GM21390 (cell line): ENCODE data around the gene BAZ1B.
"Not testable (repeated sequence)": the region's sequence is repeated elsewhere in the genome, so short reads cannot be mapped to it uniquely, and the experiment has no call there.

ENCODE experiments used
- ATAC-seq: cut with Tn5 transposase; IDR thresholded peaks from one replicate; pipeline ENCODE4 v1.9.1; 2021; ENCODE audit not compliant: unreplicated experiment

Gene BAZ1B

DNA sequence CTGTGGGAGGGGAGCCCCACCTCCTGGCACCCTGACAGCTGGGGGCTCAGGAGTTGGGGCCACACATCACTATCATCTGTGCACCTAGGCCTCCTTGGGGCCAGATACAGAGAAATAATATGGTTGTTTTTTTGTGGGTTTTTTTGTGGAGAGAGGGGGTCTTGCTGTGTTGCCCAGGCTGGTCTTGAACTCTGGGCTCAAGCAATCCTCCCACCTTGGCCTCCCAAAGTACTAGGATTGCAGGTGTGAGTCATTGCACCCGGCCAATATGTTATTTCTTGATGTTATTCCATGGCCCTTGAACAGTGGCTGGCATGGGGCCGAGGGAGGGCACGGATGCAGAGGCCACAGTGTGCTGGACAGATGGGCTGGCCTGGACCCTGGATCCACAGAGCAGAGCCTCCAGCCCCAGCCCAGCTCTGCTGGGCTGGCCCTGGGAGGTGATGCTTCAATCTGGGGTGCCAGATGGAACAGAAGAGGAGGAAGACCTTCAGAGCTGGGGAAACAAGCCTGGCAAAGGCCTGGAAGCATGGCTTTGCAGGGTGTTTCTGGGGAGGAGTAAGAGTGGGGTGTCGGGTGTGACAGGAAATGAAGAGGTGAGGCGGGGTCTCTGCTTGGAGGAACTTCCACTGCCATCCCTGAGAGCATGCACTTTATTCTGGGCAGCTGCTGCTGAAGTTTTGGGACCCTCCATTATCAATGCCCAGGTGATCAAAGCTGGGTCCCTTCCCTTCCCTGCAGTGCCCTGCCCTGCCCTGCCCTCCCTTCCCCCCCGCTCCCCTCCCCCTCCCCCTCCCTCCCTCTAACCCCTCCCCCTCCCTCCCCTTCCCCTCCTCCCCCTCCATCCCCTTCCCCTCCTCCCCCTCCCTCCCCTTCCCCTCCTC lies 92.2 kb downstream of the BAZ1B start:
- no peak for ATAC-seq

DNA sequence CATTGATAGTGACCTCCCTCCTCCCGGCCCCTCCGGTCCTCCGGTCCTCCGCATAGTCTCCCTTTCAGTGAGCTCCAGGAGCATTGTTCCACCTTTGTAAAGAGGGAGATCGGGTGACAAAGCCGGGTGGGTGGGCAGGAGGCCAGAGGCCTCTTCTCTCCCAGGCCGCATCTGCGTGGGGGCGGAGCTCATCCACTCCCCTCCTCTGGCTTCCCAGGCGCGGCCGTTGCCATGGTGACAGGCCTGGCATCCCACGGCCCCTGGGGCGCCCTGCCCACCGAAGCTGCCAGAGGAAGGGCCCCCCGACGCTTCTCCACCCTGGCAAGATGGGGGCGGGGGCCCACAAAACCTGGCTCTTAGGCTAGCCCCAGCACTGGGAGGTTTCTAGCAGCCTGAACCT lies 92.9 kb downstream of the BAZ1B start:
- ATAC-seq: no peak

DNA sequence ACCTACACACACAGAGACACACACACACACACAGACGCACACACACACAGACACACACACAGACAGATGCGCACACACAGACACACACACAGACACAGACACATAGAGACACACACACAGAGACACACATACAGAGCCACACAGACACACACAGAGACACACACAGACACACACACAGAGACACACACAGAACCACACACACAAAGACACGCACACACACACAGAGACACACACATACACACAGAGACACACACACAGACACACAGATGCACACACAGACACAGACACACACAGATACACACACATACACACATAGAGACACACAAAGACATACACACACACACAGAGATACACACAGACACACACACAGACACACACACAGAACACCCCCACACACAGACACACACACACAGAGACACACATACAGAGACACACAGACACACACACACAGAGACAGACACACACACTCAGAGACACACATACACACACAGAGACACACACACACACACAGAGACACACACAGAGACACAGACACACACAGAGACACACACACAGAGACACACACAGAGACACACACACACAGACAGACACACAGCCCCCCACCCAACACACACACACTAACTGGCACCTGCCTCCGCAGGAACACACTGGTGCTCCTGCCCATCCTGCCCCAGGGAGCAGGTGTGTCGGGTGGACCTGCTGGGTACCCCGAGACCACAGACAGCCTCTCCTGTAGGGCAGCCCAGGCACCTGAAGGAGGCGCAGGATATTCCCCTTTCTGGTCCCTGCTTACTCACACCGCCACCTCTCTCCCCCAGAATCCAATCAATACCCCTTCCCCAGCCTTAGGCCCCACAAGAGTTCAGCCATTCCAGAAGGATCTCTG lies 93.9 kb downstream of the BAZ1B start:
- ATAC-seq: no peak

DNA sequence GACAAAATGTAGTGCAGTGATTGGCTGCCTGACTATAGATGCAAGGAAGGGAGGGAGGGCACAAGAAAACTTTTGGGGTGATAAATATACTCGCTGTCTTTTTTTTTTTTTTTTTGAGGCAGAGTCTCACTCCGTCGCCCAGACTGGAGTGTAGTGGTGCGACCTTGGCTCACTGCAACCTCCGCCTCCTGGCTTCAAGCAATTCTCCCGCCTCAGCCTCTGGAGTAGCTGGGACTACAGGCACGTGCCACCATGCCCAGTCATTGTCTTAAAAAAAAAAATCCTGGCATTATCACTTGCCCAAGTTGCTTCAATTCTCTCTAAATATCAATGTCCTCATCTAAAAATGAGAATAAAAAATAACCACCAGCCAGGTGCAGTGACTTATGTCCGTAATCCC lies 96.1 kb downstream of the BAZ1B start:
- ATAC-seq: no peak

DNA sequence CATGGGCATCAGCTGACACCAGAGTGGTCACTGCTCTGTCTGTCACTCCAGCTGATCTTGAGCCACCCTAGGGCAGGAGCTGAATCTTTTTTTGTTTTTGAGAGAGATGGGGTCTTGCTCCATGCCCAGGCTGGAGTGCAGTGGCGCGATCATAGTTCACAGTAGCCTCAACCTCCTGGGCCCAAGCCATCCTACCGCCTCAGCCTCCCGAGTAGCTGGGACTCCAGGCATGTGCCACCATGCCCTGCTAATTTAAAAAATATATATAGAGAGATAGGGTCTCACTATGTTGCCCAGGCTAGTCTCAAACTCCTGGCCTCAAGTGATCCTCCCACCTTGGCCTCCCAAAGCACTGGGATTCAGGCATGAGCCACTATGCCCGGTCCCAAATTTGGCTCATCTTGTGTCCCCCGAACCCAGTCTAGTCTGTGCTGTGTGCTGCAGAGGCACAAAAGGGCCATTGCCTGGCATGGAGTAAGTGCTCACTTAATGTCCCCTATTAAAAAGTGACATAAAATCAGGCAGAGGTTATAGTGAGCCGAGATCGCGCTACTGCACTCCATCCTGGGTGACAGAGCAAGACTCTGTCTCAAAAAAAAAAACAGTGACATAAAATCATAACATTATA lies 96.6 kb downstream of the BAZ1B start:
- no peak for ATAC-seq

DNA sequence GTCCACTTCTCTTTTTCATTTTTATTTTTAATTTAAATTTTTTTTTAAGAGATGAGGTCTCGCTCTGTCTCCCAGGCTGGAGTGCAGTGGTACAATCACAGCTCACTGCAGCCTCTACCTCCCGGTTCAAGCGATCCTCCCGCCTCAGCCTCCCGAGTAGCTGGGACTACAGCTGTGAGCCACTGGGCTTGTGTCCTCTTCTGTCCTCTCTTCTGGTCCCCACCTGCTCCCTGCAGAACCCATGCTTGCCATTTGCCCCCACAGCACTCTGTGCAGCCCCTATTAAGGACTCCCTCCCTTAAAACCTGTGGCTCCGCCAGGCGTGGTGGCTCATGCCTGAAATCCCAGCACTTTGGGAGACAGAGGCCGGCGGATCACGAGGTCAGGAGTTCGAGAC lies 97.6 kb downstream of the BAZ1B start:
- ATAC-seq: no peak

DNA sequence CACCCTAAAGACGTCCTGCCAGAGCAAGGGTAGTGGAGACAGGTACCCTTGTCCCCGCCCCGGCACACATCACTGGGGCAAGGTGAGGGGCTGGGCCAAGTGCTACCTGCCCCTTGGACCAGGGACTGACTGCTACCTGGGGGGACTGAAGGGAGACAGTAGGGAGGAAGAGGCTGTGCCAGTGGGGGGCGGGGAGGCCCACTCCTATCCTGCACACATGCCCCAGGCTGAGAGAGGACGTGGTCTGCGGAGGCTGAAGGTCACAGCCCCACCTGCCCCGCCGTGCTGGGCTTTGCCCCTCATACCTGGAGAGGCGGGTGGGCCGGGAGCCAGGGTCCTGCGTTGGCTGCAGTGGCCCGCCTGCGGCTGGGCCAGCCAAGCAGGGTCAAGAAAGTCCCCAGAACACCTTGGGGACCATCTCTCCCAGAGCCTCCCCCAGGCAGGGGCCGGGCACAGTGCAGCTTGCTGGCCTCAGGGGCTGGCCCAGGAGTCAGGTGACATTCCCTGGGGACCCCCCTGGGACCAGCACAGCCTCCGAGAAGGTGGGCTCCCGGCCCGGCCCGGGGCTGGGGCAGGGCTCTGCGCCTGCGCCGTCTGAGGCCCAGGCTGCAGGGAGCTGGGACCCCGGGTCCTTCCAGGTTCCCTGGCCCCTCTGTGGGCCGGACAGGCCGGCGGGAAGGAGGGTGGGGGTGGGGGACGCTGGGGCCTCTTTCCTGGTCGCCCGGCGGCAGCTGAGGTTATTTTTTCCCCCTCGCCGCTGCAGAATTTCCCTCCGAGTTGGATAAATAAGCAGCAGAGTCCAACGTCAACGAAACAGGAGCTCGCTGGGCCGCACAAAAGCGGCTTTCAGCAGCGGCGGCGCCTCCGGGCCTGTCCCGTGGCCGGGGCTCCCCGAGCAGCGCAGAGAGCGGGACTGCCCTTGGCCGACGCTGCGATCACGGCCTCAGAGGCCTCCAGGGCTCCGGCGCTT lies 98.3 kb downstream of the BAZ1B start:
- no peak for ATAC-seq

DNA sequence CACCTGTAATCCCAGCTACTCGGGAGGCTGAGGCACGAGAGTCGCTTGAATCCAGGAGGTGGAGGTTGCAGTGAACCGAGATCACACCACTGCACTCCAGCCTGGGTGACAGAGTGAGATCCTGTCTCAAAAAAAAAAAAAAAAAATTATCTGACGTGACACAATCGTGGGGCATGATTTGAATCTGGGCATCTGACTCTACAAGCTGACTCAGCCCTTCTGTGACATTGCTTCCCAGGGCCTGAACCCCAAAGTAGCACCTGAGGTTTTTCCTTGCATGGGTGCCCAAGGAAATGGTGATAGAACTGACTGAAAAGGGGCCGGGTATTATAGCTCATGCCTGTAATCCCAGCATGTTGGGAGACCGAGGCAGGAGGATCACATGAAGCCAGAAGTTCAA lies 101.5 kb downstream of the BAZ1B start:
- not testable (repeated sequence) for ATAC-seq

DNA sequence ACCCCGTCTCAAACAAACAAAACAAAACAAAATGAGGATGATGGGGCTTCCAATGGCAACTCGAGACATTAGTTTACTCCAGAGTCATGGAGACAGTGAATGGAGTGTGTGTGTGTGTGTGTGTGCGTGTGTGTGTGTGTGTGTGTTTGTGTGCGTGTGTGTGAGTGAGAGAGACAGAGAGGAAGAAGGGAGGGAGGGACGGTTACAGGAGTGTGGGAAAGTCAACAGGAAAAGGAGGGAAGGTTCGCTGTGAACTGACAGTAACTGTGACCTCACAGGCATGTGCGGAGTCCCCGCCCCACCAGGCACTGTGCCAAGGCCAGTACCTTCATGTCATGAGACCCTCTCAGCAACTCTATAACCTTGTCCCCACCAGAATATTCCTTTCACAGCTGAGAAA lies 102.1 kb downstream of the BAZ1B start:
- not testable (repeated sequence) for ATAC-seq

DNA sequence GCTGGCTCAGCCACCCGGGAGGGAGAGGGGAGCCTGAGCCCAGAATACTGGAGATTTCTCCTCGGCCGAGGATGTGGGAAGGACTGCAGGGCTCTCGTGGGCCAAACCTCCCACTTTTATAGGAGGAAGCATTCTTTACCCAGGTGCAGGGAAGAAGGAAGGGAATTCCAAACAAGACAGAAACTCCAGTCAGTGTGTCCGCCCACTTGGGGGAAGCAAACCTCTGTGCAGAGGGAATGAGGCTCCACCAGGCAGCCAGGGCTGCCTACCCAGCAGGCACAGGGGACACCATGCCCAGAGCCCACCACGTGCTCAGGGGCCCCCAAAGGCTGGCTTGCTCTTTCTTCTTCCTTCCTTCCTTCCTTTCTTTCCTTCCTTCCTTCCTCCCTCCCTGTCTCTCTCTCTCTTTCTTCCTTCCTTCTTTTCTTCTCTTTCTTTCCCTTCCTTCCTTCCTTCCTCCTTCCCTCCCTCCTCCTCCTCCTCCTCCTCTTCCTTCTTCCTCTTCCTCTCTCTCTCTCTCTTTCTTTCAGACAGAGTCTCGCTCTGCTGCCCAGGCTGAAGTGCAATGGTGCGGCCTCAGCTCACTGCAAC lies 103.9 kb downstream of the BAZ1B start:
- ATAC-seq: no peak

DNA sequence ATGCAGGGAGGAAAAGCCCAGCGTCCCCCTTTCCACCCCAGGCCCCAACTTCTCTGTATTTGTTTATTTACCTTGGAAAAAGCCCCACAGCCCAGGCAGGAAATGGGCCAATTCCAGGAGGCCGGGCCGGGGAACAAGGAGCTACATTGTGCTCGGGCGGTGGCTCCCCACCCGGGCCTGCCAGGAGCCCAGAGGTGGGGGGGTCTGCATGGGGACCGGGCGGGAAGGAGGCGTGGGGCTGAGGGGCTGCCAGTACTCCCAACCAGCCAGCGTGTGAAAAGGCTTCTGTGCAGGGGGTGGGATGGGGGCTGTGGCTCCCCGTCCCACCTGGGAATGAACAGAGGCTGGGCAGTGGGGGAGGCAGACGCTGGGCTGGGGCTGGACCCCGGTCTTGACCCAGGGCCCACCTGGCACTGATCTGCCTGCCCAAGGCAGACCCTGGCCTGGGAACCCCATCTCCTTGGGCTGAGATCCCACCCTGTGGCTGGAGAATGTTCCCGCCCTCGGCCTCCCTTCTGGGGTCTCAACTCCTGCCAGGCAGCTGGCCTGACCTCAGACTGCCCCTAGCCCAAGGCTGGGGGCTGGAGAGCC lies 111.5 kb downstream of the BAZ1B start:
- not testable (repeated sequence) for ATAC-seq

DNA sequence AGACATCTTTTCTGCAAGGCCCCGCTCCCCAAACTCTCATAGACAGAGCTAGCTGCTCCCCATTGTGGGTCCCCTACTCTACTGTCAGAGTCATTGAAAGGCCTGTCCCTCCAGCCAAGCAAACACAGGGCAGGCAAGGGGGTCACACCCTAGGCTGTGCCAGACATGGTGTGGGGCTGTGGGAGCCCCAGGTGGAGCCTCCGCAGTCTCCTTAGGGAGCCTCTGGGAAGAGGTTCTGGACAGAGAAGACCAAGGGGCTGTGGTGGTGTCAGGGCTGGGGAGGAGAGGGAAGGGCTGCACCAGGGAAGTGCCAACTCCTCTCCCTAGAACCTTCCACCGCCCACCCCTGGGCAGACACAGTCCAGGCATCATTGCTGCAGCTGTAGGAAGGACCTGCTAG lies 117.2 kb downstream of the BAZ1B start:
- not testable (repeated sequence) for ATAC-seq

DNA sequence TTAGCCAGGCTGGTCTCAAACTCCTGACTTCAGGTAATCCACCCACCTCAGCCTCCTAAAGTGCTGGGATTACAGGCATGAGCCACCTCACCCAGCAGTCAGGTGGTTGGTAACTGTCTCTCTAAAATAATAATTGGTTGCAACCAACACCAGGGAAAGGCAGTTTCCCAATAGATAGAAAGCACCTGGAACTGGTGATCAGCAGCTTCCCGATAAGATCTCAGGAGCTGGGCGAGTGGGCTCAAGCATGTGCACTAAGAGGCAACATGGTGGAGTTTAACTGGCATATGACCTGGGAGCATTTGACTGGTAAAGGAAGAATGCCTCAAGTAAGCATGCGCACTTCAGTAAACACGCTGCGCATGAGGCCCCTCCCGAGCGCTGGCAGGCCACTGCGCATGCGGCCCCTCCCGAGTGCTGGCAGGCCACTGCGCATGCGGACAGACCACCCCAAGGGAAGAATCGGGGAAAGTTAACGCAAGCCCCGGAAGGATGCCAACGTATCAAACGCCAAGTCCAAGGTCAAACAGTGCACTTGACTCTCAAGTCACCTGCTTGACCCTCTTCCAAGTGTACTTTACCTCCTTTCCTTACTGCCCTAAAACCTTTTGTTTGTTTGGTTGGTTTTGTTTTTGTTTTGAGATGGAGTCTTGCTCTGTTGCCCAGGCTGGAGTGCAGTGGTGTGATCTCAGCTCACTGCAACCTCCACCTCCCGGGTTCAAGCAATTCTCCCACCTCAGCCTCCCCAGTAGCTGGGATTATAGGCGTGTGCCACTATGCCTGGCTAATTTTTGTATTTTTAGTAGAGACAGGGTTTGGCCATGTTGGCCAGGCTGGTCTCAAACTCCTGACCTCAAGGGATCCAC lies 122.7 kb downstream of the BAZ1B start:
- not testable (repeated sequence) for ATAC-seq

DNA sequence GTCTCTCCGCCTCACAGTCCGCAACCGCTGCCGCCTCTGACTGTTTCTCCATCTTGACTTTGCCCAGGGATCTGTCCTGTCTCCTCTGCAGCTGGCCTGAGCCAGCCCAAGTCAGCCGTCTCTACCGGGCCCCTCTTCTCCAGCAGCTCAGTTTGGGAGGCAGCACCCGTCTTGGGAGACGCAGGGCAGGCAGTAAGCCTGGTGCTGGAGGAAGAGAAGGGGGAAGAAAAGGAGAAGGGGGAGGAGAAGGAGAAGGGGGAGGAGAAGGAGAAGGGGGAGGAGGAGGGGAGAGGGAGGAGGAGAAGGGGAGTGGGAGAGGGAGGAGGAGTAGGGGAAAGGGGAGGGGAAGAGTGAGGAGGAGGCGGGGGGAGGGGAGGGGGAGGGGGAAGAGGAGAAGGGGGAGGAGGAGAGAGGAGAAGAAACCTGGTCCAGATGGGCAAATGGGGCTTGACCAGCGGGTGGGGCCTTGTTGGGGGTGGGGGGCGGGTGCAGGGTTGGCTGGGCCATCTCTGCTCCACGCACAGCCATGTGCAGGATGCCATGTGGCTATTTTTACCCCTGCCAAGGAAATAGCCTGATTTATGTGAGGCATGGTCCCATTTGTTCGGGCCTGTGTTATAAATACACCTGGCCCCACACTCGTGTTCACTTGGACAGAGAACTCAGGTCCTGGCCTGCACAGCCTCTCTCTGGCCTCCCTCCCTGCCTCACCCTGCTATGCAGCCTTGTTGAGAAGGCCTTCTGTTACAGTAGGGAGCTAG lies 124.4 kb downstream of the BAZ1B start:
- no peak for ATAC-seq

DNA sequence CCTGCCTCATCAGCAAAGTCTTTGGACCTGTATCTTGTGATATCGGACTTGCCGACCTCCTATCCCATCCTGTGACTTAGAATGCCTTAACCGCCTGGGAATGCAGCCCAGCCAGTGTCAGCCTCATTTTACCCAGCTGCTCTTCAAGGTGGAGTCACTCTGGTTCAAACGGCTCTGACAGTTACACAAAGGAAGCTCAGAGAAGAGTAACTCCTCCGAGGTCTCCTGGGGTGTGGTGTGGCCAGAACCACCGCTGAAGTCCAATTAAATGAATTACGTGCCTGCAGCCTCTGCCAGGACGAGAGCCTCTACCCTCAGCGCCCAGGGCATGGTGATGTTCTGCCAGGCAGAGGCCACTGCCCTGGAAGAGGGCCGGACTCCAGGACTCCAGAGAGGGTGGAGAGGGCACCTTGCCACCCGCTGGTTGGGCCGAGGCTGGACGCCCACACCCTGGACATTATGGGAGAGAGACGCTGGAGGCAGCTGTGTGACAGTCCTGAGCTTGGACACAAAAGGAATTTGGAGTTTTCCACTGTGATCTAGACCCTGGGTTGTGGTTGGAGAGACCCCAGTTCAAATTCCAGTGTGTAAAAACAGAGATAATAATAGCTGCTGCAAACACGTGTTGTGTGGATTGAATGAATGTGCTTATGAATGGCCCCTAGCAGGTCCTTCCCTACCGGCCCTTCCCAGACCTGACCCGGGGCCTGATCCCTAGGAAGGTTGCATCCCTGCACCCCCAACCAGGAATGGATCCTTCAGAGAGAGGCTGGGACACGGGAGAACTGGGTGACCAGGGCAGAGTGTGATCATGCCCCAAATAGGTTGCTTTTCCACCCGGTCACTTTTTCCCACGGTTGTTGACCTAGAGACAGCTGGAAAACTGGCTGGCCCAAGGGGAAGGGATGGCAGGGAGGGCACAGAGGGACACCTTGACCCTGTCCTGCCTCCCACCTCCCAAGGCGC lies 126.3 kb downstream of the BAZ1B start:
- ATAC-seq: no peak

DNA sequence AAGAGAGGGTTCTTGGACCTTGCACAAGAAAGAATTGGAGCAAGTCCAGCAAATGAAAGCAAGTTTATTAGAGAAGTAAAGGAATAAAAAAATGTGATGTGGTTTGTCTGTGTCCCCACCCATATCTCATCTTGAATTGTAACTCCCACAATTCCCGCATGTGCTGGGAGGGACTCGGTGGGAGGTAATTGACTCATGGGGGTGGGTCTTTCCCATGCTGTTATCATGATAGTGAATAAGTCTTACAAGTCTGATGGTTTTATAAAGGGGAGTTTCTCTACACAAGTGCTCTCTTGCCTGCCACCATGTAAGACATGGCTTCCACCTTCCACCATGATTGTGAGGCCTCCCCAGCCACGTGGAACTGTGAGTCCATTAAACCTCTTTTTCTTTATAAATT lies 127.7 kb downstream of the BAZ1B start:
- ATAC-seq: no peak

DNA sequence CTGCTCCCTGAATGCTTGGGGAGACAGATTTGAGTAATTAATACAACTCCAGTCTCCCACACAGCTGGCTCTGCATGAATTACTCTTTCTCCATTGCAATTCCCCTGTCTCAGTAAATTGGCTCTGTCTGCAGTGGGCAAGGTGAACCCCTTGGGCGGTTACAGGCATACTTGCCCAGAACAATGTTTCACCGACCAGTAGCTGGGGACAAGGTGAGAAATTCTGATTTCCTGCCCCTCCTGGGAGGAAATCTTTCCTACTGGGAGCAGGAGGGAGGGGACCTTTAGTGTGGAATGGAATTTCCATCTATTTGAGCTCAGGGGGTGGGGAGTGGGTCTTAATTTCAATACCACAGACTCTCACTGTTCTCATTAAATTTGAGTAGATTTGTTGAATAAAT lies 130.7 kb downstream of the BAZ1B start:
- ATAC-seq: no peak
